HL-60 (cell line): Measurements from ENCODE around the gene CLEC12A.

ENCODE experiments used
- TF ChIP-seq, protein P1 (sequence below): IDR thresholded peaks from one replicate; pipeline ENCODE4 v1.5.1; 2011; ENCODE audit warnings: low read length, control low read depth, inconsistent platforms; ENCODE audit not compliant: insufficient read depth
- TF ChIP-seq, protein P2 (sequence below): IDR thresholded peaks from 2 replicates; pipeline ENCODE4 v1.6.1; 2012; ENCODE audit warnings: low read depth; ENCODE audit not compliant: insufficient replicate concordance

GRCh38 chr12:9971181-9971580 is at the start of gene CLEC12A:
- TF ChIP-seq, protein P1, sequence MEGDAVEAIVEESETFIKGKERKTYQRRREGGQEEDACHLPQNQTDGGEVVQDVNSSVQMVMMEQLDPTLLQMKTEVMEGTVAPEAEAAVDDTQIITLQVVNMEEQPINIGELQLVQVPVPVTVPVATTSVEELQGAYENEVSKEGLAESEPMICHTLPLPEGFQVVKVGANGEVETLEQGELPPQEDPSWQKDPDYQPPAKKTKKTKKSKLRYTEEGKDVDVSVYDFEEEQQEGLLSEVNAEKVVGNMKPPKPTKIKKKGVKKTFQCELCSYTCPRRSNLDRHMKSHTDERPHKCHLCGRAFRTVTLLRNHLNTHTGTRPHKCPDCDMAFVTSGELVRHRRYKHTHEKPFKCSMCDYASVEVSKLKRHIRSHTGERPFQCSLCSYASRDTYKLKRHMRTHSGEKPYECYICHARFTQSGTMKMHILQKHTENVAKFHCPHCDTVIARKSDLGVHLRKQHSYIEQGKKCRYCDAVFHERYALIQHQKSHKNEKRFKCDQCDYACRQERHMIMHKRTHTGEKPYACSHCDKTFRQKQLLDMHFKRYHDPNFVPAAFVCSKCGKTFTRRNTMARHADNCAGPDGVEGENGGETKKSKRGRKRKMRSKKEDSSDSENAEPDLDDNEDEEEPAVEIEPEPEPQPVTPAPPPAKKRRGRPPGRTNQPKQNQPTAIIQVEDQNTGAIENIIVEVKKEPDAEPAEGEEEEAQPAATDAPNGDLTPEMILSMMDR = no peak
- TF ChIP-seq, protein P2, sequence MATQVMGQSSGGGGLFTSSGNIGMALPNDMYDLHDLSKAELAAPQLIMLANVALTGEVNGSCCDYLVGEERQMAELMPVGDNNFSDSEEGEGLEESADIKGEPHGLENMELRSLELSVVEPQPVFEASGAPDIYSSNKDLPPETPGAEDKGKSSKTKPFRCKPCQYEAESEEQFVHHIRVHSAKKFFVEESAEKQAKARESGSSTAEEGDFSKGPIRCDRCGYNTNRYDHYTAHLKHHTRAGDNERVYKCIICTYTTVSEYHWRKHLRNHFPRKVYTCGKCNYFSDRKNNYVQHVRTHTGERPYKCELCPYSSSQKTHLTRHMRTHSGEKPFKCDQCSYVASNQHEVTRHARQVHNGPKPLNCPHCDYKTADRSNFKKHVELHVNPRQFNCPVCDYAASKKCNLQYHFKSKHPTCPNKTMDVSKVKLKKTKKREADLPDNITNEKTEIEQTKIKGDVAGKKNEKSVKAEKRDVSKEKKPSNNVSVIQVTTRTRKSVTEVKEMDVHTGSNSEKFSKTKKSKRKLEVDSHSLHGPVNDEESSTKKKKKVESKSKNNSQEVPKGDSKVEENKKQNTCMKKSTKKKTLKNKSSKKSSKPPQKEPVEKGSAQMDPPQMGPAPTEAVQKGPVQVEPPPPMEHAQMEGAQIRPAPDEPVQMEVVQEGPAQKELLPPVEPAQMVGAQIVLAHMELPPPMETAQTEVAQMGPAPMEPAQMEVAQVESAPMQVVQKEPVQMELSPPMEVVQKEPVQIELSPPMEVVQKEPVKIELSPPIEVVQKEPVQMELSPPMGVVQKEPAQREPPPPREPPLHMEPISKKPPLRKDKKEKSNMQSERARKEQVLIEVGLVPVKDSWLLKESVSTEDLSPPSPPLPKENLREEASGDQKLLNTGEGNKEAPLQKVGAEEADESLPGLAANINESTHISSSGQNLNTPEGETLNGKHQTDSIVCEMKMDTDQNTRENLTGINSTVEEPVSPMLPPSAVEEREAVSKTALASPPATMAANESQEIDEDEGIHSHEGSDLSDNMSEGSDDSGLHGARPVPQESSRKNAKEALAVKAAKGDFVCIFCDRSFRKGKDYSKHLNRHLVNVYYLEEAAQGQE = peak; percentile 46
